ENCODE results near the gene SSBP3. TPM values are rescaled to one million over a fixed set of nuclear protein-coding genes. Genes with fewer than 3 reads are reported as not detected.

Gene SSBP3
- total and polyA plus RNA-seq, 2 of the 13 experiments (the other 11 are each of a cell fraction or from before 2014, with no cell fraction given), result 8.5 to 17.6 TPM

- BruUV-seq (replicated peaks), result no TSS peak
- Histone ChIP-seq H3K4me2 (ENCODE audit: low read depth, low read length) (no peak overlapping the region), H3K9me3 (ENCODE audit: low read length) (no peaks in the 10 kb centered on the region), H2AFZ (ENCODE audit: low read length) (no peak overlapping the region), H3K36me3 (replicated peaks in 1 of 2; ENCODE audit: control insufficient read depth in 1 of 2, insufficient read depth in 2 of 2, low read length in 2 of 2) (no peaks in the 10 kb centered on the region; a peak in 2 of 5 replicates), H3K27me3 (ENCODE audit: control insufficient read depth in 1 of 2, insufficient read depth in 2 of 2, low read length in 2 of 2) (no peaks in the 10 kb centered on the region), H4K20me1 (ENCODE audit: insufficient read depth, low read length) (peaks cover 4% of the 10 kb centered on the region), H3K4me1 (ENCODE audit: insufficient read depth, low read length) (peaks cover 32% of the 10 kb centered on the region), H3K79me2 (ENCODE audit: insufficient read depth, low read length) (no peaks in the 10 kb centered on the region), H3K9ac (ENCODE audit: insufficient read depth, low read depth, low read length) (no peak overlapping the region), H3K4me3 (replicated peaks in 1 of 3; ENCODE audit: insufficient read depth in 1 of 3, low read depth in 2 of 3, low read length in 3 of 3) (no peak overlapping the region), H3K27ac (ENCODE audit: extremely low read length, insufficient read depth, low read length) (no peak overlapping the region)
- intact Hi-C loops (cut with micrococcal nuclease; ENCODE audit: unreplicated experiment) (no loop called here), in situ Hi-C loops (cut with HindIII; ENCODE audit: extremely low pct_ligation_motif_present, low pct_unique_long_range_greater_than_20kb) (no loop called here)
- ATAC-seq (no peak), DNase-seq (ENCODE audit: low spot score) (no peak), FAIRE-seq (no peak)
- WGBS (ENCODE audit: low lambda C conversion rate), result 97% methylated on average over 4 of the region's 7 CpGs
- ChIA-PET CTCF (ENCODE audit: low intra/inter-chr PET ratio, low total read pairs) (no interaction called here), POLR2A (no interaction called here)
- TF ChIP-seq THAP9 (CRISPR knock-in tag; IDR thresholded peaks at IDR 0.05; ENCODE audit: borderline replicate concordance) (no peak), KLF13 (CRISPR knock-in tag; IDR thresholded peaks at IDR 0.05) (no peak), REPIN1 (CRISPR knock-in tag; IDR thresholded peaks at IDR 0.05; ENCODE audit: borderline replicate concordance, low read depth) (no peak), HCFC1 (IDR thresholded peaks at IDR 0.05; ENCODE audit: low read depth, low read length) (no peak), PAX8 (CRISPR knock-in tag; IDR thresholded peaks at IDR 0.05; ENCODE audit: borderline replicate concordance) (no peak), CBX2 (IDR thresholded peaks at IDR 0.05; ENCODE audit: low read depth, low read length) (no peak), CBX2 (CRISPR knock-in tag; IDR thresholded peaks at IDR 0.05; ENCODE audit: low read depth) (no peak), IRF1 (CRISPR knock-in tag; IDR thresholded peaks at IDR 0.05; ENCODE audit: low read depth) (no peak), HNF4A (CRISPR knock-in tag; IDR thresholded peaks at IDR 0.05) (no peak), TMF1 (CRISPR knock-in tag; IDR thresholded peaks at IDR 0.05; ENCODE audit: low read depth) (no peak), ARID3A (IDR thresholded peaks at IDR 0.05; ENCODE audit: low read depth, low read length) (no peak), ZNF777 (CRISPR knock-in tag; IDR thresholded peaks at IDR 0.05) (no peak), SOX6 (IDR thresholded peaks at IDR 0.05) (no peak), SOX6 (CRISPR knock-in tag; IDR thresholded peaks at IDR 0.05) (no peak), MEF2D (CRISPR knock-in tag; IDR thresholded peaks at IDR 0.05) (no peak)
Measured at GRCh38 chr1:54337928-54338327, 68.3 kb downstream of the SSBP3 start.
